ENCODE measurements around the gene DNMT3A. TPM values are rescaled to one million over a fixed set of nuclear protein-coding genes. Genes with fewer than 3 reads are reported as not detected.
A peak's percentile ranks its signal among the peaks of the same experiment; 100 is the strongest.

DNMT3A gene
- total and polyA plus RNA-seq, 2 donors (not counting 3 experiments of a cell fraction or from before 2014, with no cell fraction given), result 23.3 to 71.7 TPM

DNA sequence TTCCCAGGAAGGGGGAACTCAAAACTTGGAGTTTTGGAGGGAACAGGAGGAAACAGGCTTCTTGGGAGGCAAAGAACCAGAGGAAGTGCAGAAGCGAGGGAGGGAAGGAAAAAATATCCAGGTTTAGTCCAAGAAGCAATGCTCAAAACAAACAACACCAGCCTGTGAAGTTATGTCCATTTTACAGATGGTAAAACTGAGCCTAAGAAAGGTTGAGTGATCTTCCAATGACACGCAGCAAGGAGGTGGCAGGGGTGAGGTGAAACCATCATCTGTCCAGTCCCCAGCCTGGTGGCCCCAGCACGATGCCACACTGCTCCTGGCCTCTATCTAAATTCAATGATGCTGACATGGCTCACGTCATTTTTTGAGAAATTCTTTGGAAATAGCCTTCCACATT is 10.8 kb downstream of the DNMT3A start:
- Histone ChIP-seq H2AFZ (ENCODE audit: low read depth, low read length) (no peak overlapping the region), H3K9ac (replicated peaks; ENCODE audit: extremely low read depth, insufficient read depth, low read length) (no peak overlapping the region), H3K36me3 (ENCODE audit: control insufficient read depth in 2 of 2, extremely low read depth in 1 of 2, insufficient read depth in 2 of 2, low read length in 2 of 2) (peaks cover 0 to 4% of the 10 kb centered on the region in 2 experiments), H3K4me1 (ENCODE audit: control insufficient read depth, extremely low read depth, insufficient read depth, low read length) (no peaks in the 10 kb centered on the region), H3K9me3 (replicated peaks; ENCODE audit: control insufficient read depth, insufficient read depth, low read length) (no peaks in the 10 kb centered on the region), H3K79me2 (ENCODE audit: control insufficient read depth, insufficient read depth, low read length) (no peaks in the 10 kb centered on the region), H3K4me3 (replicated peaks in 1 of 3; ENCODE audit: insufficient read depth in 1 of 3, low read depth in 1 of 3, low read length in 3 of 3) (no peak overlapping the region), H4K20me1 (replicated peaks; ENCODE audit: control insufficient read depth, extremely low read depth, insufficient read depth, low read length) (no peaks in the 10 kb centered on the region), H3K27me3 (ENCODE audit: control insufficient read depth in 2 of 2, insufficient read depth in 2 of 2, low read length in 2 of 2) (no peaks in the 10 kb centered on the region), H3K9me1 (replicated peaks; ENCODE audit: control insufficient read depth, extremely low read depth, insufficient read depth, low read length) (no peaks in the 10 kb centered on the region), H3K27ac (ENCODE audit: insufficient read depth, low read depth, low read length) (no peak overlapping the region), H3K4me2 (ENCODE audit: insufficient read depth, low read length) (no peak overlapping the region)
- ChIA-PET CTCF (interaction anchor here (1.0 kb wide), 1 partner anchor 31 kb away, joined by 3 read pairs; no protein-coding TSS in a partner anchor), POLR2A (no interaction called here)
- TF ChIP-seq MYC (IDR thresholded peaks at IDR 0.05; ENCODE audit: low read depth, low read length) (no peak), GATA2 (IDR thresholded peaks at IDR 0.05; ENCODE audit: insufficient read depth, insufficient read length, low read depth, low read length) (no peak), POLR2AphosphoS5 (IDR thresholded peaks at IDR 0.05; ENCODE audit: insufficient read depth, low read depth, low read length) (no peak), POLR2A (IDR thresholded peaks at IDR 0.05; ENCODE audit: low read depth, low read length) (no peak), FOS (IDR thresholded peaks at IDR 0.05; ENCODE audit: borderline replicate concordance, insufficient read depth, low read length) (no peak), EZH2 (IDR thresholded peaks at IDR 0.05; ENCODE audit: borderline replicate concordance, low read depth, low read length, severe bottlenecking) (no peak), JUN (IDR thresholded peaks at IDR 0.05; ENCODE audit: borderline replicate concordance, insufficient read depth, insufficient read length, low read depth) (no peak)
- TF ChIP-seq, protein P1, sequence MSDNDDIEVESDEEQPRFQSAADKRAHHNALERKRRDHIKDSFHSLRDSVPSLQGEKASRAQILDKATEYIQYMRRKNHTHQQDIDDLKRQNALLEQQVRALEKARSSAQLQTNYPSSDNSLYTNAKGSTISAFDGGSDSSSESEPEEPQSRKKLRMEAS (IDR thresholded peaks at IDR 0.05; ENCODE audit: insufficient read depth, insufficient read length), result no peak
- TF ChIP-seq, protein P2, sequence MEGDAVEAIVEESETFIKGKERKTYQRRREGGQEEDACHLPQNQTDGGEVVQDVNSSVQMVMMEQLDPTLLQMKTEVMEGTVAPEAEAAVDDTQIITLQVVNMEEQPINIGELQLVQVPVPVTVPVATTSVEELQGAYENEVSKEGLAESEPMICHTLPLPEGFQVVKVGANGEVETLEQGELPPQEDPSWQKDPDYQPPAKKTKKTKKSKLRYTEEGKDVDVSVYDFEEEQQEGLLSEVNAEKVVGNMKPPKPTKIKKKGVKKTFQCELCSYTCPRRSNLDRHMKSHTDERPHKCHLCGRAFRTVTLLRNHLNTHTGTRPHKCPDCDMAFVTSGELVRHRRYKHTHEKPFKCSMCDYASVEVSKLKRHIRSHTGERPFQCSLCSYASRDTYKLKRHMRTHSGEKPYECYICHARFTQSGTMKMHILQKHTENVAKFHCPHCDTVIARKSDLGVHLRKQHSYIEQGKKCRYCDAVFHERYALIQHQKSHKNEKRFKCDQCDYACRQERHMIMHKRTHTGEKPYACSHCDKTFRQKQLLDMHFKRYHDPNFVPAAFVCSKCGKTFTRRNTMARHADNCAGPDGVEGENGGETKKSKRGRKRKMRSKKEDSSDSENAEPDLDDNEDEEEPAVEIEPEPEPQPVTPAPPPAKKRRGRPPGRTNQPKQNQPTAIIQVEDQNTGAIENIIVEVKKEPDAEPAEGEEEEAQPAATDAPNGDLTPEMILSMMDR (IDR thresholded peaks at IDR 0.05; ENCODE audit: extremely low read depth in 1 of 2, insufficient read depth in 1 of 2, low read depth in 1 of 2, low read length in 2 of 2), result no peak
- DNase-seq (ENCODE audit: low read depth, low spot score) (no peak), FAIRE-seq (peak; percentile 53)
- dilution Hi-C loops (cut with MboI; ENCODE audit: extremely low pct_ligation_motif_present, low sequenced_read_pairs) (no loop called here), intact Hi-C loops (cut with micrococcal nuclease) (no loop called here)
- BruUV-seq (replicated peaks), result no TSS peak
